Middle frontal gyrus (tissue), 1 donor: Measurements from ENCODE around the gene MYH2.
"Not testable (repeated sequence)": the region's sequence is repeated elsewhere in the genome, so short reads cannot be mapped to it uniquely, and the experiment has no call there.

Experiments used
- DNase-seq: peaks from one replicate; pipeline ENCODE4 v3.0.0-alpha.2; 2015; ENCODE audit warnings: low spot score; ENCODE audit errors: extremely low spot score

MYH2 gene

DNA sequence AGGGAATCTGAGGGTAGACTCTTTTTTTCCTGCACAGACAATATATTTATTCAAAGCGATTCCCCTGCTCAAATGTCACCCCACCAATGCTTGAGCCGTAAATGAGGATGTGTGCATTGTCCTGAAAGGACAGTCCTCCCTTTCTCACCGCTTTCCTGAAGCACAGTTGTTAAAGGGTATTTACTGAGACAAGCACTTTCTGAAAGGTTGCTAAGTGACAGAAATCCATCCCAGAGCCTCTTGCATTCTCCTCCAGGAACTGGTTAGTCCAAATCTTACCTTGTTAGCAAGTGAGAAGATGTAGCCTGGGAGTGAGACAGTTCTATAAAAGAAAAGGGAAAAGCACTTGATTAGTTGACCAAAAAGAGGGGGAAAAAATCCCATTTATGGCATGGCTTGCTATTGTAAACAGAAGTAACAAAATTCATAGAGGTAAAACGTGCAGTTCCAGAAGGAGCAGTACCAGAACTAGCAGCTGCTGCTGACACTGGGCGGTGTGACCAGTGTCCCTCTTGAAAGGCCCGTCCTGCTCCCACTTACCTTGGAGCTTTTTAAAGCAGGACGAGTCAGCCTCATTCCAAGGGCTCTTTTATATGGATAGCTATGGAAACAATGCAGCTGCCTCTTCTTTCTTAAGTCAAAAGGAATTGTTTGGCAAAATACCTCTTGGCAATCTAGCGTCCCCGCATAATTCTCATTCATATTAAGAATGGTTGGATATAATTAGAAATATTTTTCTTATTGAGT is at the start of gene MYH2:
MYH2 (minus strand) TSS at position 563 of the 747 bp plus-strand sequence. CDS start 1,738 bp downstream, outside the sequence.
- DNase-seq, result no peak

GRCh38 chr17:10598621-10599020 is 49.2 kb upstream of the MYH2 start:
- DNase-seq, result no peak

DNA sequence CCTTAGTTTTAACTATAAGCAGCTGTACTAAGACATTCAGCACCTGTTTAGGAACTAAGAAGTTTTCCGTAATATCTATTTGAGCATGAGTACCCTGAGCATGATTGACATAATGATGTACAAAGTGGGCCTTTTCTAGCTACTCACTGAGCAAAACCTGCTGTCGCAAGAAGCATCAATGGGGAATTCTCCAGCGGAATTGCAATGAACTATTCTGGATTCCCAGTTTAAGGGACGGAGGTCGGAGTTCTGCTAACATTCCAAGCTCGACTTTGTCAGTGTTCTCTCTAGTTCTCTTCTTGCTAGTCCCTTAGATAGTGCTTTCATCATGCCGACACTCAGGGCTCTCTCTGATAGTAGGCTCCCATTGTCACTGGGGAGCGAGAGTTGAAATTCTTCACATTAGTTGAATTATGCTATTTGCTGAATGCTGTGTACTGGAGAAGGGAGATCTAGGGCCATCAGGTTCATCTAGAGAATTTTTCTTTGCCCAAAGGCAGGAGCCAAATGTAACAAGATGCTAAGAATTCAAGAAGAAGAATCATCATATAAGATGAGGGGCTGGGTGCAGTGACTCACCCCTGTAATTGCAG is 40.2 kb upstream of the MYH2 start:
- DNase-seq, result no peak

- DNase-seq, result no peak
Measured at GRCh38 chr17:10585529-10585928, 36.1 kb upstream of the MYH2 start.

GRCh38 chr17:10583834-10584233 is 34.4 kb upstream of the MYH2 start:
- DNase-seq, result no peak

DNA sequence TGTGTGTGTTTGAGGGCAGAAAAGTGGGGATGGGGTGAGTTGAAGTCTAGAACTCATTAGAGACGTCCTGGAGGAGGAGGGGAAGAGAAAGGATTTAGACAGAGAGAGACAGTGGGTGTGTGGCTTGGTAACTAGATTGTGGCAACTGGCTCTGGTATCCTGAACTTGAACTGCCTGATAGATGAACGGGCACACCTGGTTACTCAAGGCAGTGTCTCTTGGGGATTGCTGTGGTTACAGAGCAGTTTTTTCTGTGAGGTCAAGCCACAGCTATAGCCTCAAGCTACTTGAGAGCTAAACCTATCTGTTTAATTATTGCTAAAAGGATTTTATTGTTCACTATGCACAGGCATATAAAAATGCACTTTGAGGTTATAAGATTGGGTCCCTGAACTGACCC is 29.8 kb upstream of the MYH2 start:
- DNase-seq, result no peak

DNA sequence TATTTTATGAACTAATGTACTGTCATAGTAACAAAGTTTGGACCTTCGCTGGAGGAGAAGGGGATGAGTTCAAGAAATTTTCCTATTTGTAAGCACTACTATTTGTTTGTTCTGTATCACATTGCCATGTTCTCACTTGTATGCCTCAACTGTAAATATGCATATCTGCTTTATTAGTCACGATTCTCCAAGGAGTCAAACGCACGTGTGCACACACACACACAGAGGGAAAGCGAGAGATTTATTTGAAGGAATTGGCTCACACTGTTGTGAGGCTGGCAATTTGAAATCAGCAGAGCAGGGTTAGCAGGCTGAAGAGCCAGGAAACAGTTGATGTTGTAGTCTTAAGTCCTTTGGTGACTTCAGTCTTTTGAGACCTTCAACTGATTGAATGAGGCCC is 24.9 kb upstream of the MYH2 start:
- no peak for DNase-seq

DNA sequence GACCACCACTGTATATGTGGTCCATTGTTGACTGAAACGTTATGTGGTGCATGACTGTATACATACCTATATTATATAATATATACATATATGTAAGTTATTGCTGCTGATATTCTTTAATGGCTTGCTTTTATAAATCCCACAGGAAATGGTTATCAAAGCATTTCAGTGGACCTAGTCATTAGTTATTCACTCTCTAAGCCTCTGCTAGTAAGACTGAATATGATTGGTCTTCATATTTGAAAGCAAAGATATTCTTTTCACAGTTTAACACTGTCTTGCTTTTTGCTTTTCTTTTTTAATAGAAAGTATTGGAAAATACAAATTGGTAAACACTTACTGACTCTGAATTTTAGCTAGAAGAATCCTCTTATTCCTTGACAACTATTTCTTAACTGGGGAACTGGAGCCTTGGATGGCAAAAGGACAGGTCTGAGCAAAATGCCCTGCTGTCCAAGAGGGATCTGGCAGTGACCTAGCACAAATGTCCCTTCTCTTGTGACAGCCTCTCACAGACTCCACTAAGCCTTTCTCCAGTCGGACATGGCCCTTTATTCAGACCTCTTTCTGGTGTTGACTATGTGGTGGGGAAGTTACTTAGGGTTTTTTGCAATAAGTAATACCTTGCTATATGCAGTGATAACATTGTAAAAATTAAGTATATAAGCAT is 14.7 kb upstream of the MYH2 start:
- no peak for DNase-seq

GRCh38 chr17:10558049-10558448 is 8.6 kb upstream of the MYH2 start:
- no peak for DNase-seq

GRCh38 chr17:10557422-10557821 is 8.0 kb upstream of the MYH2 start:
- no peak for DNase-seq

- no peak for DNase-seq
Measured at GRCh38 chr17:10556301-10557005, 7.0 kb upstream of the MYH2 start.

- DNase-seq, result no peak
Measured at GRCh38 chr17:10550014-10550413, 556 bp upstream of the MYH2 start.

- no peak for DNase-seq
Measured at GRCh38 chr17:10547351-10547750, 2.1 kb downstream of the MYH2 start.

- not testable (repeated sequence) for DNase-seq
Measured at GRCh38 chr17:10543486-10543885, 6.0 kb downstream of the MYH2 start.

DNA sequence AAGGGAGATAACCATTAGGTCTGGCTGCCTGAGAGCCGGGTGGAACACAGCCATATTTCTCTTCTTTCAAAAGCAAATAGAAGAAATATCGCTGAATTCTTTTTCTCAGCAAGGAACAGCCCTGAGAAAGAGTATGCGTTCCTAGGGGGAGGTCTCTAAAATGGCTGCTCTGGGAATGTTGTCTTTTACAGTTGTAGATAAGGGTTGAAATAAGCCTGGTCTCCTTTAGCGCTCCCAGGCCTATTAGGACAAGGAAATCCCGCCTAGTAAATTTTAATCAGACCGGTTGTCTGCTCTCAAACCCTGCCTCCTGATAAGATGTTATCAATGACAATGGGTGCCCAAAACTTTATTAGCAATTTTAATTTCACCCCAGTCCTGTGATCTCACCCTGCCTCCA is 8.3 kb downstream of the MYH2 start:
- DNase-seq, result not testable (repeated sequence)

DNA sequence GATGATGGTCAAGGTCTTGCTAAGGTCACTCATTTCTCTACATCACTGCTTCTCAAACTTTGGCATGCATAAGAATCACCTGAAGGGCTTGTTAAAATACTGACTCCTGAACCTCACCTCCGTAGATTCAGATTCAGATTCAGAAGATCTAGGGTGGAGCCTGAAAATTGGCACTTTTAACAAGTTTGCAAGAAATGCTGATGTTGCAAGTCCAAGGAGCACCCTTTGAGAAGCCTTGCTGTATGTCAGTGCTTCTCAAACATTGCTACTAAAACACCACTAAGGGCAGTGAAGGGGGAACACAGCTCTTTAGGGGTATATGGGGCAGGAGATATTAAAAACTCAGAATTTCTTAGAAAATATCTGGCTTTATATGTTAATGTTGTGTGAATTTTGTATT is 17.4 kb downstream of the MYH2 start:
- DNase-seq, result no peak

- no peak for DNase-seq
Measured at GRCh38 chr17:10527419-10527818, 22.0 kb downstream of the MYH2 start.

DNA sequence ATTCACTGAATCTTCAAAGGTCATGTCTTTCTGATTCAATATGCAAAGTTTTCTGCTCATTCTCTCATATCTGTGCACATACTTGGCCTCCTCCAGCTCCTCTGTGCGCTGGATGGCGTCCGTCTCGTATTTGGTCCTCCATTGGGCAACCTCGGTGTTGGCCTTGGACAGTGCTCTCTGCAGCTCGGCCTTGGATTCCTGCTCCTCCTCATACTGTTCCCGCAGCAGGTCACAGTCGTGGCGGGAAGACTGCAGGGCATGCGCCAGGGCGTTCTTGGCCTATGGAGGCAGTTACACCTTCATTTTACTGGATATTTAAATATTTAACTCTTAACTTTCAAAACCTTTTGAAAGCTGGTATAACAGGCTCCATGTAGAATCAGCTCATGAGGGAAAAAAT is 22.9 kb downstream of the MYH2 start:
- no peak for DNase-seq

DNA sequence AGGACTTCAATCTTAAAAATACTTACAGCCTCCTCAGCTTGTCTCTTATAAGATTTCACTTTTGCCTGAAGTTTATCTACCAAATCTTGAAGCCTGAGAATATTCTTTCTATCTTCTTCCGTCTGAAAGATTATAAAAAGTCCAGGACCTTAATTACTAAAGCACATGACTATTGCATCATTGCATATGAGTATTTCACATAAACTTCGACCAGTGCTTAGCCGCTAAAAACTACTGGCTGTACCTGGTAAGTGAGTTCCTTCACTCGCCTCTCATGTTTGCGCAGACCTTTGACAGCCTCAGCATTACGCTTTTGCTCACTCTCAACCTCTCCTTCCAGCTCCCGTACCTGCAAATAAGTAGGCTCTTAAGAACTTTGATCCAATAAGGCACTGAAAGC is 26.4 kb downstream of the MYH2 start:
- DNase-seq, result no peak

GRCh38 chr17:10521949-10522348 is 27.5 kb downstream of the MYH2 start:
- no peak for DNase-seq

DNA sequence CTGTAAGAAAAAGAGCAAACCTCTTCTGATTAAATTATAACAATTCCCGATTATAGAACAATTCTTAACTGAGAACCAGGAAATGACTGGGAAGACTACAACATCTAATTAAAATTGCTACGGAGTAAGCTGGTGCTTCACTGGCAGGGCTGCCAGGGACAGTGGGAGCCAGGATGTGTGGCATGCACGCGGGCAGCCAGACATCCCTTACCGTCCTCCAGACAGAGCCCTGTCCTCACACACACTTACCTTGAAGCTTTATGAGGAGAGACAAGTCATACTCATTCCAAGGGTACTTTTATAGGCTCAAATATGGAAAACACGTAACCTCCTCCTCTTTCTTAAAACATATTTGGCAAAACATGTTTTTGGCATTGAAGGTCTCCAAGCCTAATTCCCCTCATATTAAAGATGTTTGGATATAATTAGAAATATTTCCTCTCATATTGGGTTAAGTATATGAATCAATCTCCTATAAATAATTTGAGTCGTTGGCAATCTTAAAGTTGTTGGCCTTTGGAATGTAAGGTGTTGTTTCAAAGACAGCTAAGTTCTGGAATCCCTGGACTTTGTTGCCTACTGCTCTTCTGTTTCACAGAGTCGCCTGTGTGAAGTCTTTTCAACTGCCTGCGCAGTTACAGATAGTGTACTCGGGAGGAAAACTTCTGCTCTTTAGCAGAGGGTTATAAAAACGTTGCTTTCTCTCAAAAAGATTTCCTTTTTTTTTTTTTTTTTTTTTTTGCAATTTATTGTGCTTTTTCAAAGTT is 31.0 kb downstream of the MYH2 start, which contains the start of gene MYH1:
MYH1 (minus strand) TSS at position 272 of the 767 bp plus-strand sequence. CDS start 1,900 bp downstream, outside the sequence.
- DNase-seq, result no peak
